Measurements from ENCODE around the gene SUGCT.

The SUGCT gene

GRCh38 chr7:40883826-40884225 lies 749.0 kb downstream of the SUGCT start:
- no peak for TF ChIP-seq CTCF (IDR thresholded peaks at IDR 0.05; ENCODE audit: control insufficient read depth, extremely low read depth, insufficient read depth)
- no peak overlapping the region for H3K4me3 ChIP-seq (ENCODE audit: low read depth, low read length)
- no peak for DNase-seq (ENCODE audit: low read depth)

DNA sequence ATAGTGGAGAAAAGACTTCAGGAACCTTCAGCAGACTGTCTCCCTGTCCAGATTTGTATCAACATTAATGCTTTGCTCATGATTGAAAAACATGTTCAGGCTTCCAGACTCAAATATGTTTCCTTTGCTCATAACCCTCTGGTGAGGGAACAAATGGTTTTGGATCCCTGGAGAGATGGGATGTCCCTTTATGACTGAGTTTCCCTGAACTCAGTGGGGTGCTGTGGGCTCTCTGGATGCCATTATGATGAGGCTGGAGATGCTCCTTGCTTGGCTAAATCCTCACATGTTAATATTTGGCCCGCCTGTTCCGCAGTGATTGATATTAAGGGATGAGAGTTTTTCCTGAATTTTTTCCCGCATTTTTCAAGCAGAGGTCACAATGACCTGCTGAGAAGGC lies 749.4 kb downstream of the SUGCT start:
- no peak overlapping the region for H3K4me3 ChIP-seq (ENCODE audit: low read depth, low read length)
- no peak for TF ChIP-seq CTCF (IDR thresholded peaks at IDR 0.05; ENCODE audit: control insufficient read depth, extremely low read depth, insufficient read depth)
- DNase-seq (ENCODE audit: low read depth): no peak

GRCh38 chr7:40885503-40885902 lies 750.7 kb downstream of the SUGCT start:
- no peak for TF ChIP-seq CTCF (IDR thresholded peaks at IDR 0.05; ENCODE audit: control insufficient read depth, extremely low read depth, insufficient read depth)
- no peak for DNase-seq (ENCODE audit: low read depth)
- H3K4me3 ChIP-seq (ENCODE audit: low read depth, low read length): no peak overlapping the region

DNA sequence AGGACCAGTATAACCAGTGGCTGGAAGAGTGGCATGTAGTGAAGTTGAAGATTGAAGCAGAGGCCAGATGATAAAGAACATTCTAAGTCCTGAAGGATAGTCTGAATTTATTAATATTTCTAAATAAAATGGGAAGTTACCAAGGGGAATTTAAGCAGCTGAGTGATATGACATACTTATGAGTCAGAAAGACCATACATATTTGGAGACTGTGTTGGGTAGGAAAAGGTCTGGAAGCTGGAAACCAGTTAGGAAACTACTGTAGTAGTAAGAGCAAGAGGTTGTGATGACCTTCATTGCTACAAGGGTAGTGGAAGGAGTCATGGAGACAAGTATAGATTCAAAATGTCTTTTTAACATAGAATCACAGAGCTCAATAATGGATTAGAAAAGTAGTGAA lies 752.3 kb downstream of the SUGCT start:
- DNase-seq (ENCODE audit: low read depth): no peak
- H3K4me3 ChIP-seq (ENCODE audit: low read depth, low read length): no peak overlapping the region
- TF ChIP-seq CTCF (IDR thresholded peaks at IDR 0.05; ENCODE audit: control insufficient read depth, extremely low read depth, insufficient read depth): no peak

- no peak for TF ChIP-seq CTCF (IDR thresholded peaks at IDR 0.05; ENCODE audit: control insufficient read depth, extremely low read depth, insufficient read depth)
- H3K4me3 ChIP-seq (ENCODE audit: low read depth, low read length): no peak overlapping the region
- no peak for DNase-seq (ENCODE audit: low read depth)
Observed at GRCh38 chr7:40888499-40888898, 753.7 kb downstream of the SUGCT start.

DNA sequence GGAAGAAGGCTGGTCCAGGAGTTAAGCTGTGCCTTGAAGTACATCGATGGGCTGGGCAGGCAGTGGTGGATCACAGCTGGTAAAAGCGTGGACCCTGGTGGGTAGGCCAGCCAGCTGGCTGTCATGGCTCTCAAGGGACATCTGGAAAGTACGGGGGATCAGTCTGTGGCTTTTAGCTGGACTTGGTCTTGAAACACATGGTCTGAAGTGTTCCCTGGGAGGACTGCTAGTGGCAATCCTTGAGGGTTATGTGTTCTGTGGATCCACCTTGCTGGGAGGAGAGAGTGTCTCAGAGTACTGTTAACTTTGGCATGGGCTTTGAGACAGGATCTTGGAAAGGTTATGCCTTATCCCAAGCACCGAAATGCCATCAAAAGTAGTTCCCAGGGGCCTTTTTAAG lies 754.3 kb downstream of the SUGCT start:
- no peak overlapping the region for H3K4me3 ChIP-seq (ENCODE audit: low read depth, low read length)
- TF ChIP-seq CTCF (IDR thresholded peaks at IDR 0.05; ENCODE audit: control insufficient read depth, extremely low read depth, insufficient read depth): no peak
- DNase-seq (ENCODE audit: low read depth): no peak

GRCh38 chr7:40889539-40889938 lies 754.7 kb downstream of the SUGCT start:
- DNase-seq (ENCODE audit: low read depth): no peak
- no peak overlapping the region for H3K4me3 ChIP-seq (ENCODE audit: low read depth, low read length)
- no peak for TF ChIP-seq CTCF (IDR thresholded peaks at IDR 0.05; ENCODE audit: control insufficient read depth, extremely low read depth, insufficient read depth)

Data from LNCaP clone FGC (cell line).